ENCODE results near the gene GRAMD1C. TPM values are rescaled to one million over a fixed set of nuclear protein-coding genes. Genes with fewer than 3 reads are reported as not detected.
A peak's percentile ranks its signal among the peaks of the same experiment; 100 is the strongest.

The GRAMD1C gene
- total and polyA plus RNA-seq, 2 donors, result 0.76 to 8.6 TPM

GRCh38 chr3:113825090-113825489 is 13.5 kb upstream of the GRAMD1C start:
- DNase-seq (ENCODE audit: low read depth in 6 of 9, low spot score in 9 of 9), result no peak
- no peaks in the 10 kb centered on the region for H3K27me3 ChIP-seq (ENCODE audit: control insufficient read depth in 2 of 2, insufficient read depth in 1 of 2, low read length in 1 of 2)
- H3K4me3 ChIP-seq (ENCODE audit: low read length in 2 of 2), result no peak overlapping the region
- no peaks in the 10 kb centered on the region for H3K36me3 ChIP-seq (ENCODE audit: control insufficient read depth in 2 of 2, insufficient read depth in 2 of 2, low read length in 1 of 2)
- no peaks in the 10 kb centered on the region for H3K4me1 ChIP-seq (ENCODE audit: control insufficient read depth in 2 of 2, insufficient read depth in 2 of 2, low read length in 2 of 2)
- 94% methylated on average over 2 of the region's 2 CpGs for WGBS
- no peaks in the 10 kb centered on the region for H3K9me3 ChIP-seq (ENCODE audit: control insufficient read depth in 2 of 2, insufficient read depth in 1 of 2, low read length in 1 of 2)
- H3K27ac ChIP-seq (ENCODE audit: low read depth in 1 of 2, low read length in 1 of 2), result no peak overlapping the region

DNA sequence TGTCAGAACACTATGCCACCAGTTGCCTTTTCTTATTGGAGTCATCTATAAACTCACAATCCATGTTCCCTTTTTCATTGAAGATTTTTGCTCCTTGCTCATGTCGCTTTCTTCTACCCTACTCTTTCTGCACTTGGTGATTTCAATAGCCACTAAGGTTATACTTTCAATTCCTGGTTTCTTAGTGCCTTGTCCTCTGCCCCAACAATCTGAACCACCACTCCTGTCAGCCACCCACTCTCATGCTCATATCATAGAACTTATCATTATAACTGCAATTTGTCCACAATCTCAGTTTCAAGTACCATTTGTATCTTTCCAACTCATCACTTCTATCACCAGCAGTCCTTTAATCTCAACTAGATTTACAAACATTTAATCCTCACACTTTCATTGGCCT is 10.0 kb upstream of the GRAMD1C start:
- peaks cover 0 to 2% of the 10 kb centered on the region in 2 donors for H3K4me1 ChIP-seq (ENCODE audit: control insufficient read depth in 2 of 2, insufficient read depth in 2 of 2, low read length in 2 of 2)
- 95% methylated on average over 1 of the region's 1 CpG for WGBS

DNA sequence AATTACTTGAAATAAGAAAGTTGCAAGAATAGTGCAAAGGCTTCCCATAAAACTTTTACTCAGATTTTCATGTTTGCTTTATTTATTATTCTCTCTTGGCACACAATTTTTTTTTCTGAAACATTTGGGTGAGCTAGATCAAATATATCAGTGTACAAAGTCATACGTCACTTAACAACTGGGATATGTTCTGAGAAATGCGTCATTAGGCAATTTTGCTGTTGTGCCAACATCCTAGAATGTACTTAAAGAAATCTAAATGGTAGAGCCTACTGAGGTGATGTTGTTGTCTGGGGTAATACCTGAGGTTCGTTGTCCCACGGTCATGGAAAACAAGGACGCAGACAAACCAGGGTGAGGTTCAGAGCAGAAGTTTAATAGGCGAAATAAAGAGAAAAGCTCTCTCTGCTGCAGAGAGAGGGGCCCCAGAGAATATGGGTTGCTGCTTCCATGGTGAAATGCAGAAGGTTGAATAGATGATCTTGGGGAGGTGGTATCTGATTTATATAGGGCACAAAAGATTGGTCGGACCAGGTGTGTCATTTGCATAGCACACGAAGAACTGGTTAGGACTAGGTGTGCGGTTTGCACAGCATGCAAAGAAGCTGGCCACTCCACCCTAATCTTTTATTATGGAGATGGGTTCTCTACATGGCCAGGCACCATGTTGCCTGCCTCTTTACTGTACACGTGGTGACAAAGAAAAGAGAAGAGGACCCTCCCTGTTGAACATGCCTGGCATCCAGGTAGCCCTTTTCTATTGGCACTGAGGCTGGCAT is 8.8 kb upstream of the GRAMD1C start:
- WGBS, result 93% methylated on average over 10 of the region's 10 CpGs
- Histone ChIP-seq H3K27me3 (ENCODE audit: control insufficient read depth in 2 of 2, insufficient read depth in 1 of 2, low read length in 1 of 2) (no peaks in the 10 kb centered on the region), H3K36me3 (ENCODE audit: control insufficient read depth in 2 of 2, insufficient read depth in 2 of 2, low read length in 1 of 2) (no peaks in the 10 kb centered on the region), H3K9me3 (ENCODE audit: control insufficient read depth in 2 of 2, insufficient read depth in 1 of 2, low read length in 1 of 2) (no peaks in the 10 kb centered on the region), H3K4me3 (ENCODE audit: low read length in 2 of 2) (no peak overlapping the region), H3K27ac (ENCODE audit: low read depth in 1 of 2, low read length in 1 of 2) (no peak overlapping the region), H3K4me1 (ENCODE audit: control insufficient read depth in 2 of 2, insufficient read depth in 2 of 2, low read length in 2 of 2) (peaks cover 0 to 2% of the 10 kb centered on the region in 2 donors)
- no peak for DNase-seq (ENCODE audit: low read depth in 6 of 9, low spot score in 9 of 9)

More for the DNA sequence above, 10.0 kb upstream of the GRAMD1C start:
- no peaks in the 10 kb centered on the region for H3K9me3 ChIP-seq (ENCODE audit: control insufficient read depth in 2 of 2, insufficient read depth in 1 of 2, low read length in 1 of 2)
- H3K27ac ChIP-seq (ENCODE audit: low read depth in 1 of 2, low read length in 1 of 2), result no peak overlapping the region
- no peak for DNase-seq (ENCODE audit: low read depth in 6 of 9, low spot score in 9 of 9)
- H3K27me3 ChIP-seq (ENCODE audit: control insufficient read depth in 2 of 2, insufficient read depth in 1 of 2, low read length in 1 of 2), result no peaks in the 10 kb centered on the region
- no peak overlapping the region for H3K4me3 ChIP-seq (ENCODE audit: low read length in 2 of 2)
- no peaks in the 10 kb centered on the region for H3K36me3 ChIP-seq (ENCODE audit: control insufficient read depth in 2 of 2, insufficient read depth in 2 of 2, low read length in 1 of 2)

GRCh38 chr3:113831103-113831355 is 7.6 kb upstream of the GRAMD1C start:
- Histone ChIP-seq H3K36me3 (ENCODE audit: control insufficient read depth in 2 of 2, insufficient read depth in 2 of 2, low read length in 1 of 2) (no peaks in the 10 kb centered on the region), H3K9me3 (ENCODE audit: control insufficient read depth in 2 of 2, insufficient read depth in 1 of 2, low read length in 1 of 2) (no peaks in the 10 kb centered on the region), H3K27ac (ENCODE audit: low read depth in 1 of 2, low read length in 1 of 2) (no peak overlapping the region), H3K4me1 (ENCODE audit: control insufficient read depth in 2 of 2, insufficient read depth in 2 of 2, low read length in 2 of 2) (peaks cover 0 to 2% of the 10 kb centered on the region in 2 donors), H3K27me3 (ENCODE audit: control insufficient read depth in 2 of 2, insufficient read depth in 1 of 2, low read length in 1 of 2) (no peaks in the 10 kb centered on the region), H3K4me3 (ENCODE audit: low read length in 2 of 2) (no peak overlapping the region)
- WGBS, result 0% methylated on average over 1 of the region's 1 CpG
- no peak for DNase-seq (ENCODE audit: low read depth in 6 of 9, low spot score in 9 of 9)

- 87% methylated on average over 5 of the region's 5 CpGs for WGBS
- Histone ChIP-seq H3K4me1 (ENCODE audit: control insufficient read depth in 2 of 2, insufficient read depth in 2 of 2, low read length in 2 of 2) (peaks cover 0 to 2% of the 10 kb centered on the region in 2 donors), H3K36me3 (ENCODE audit: control insufficient read depth in 2 of 2, insufficient read depth in 2 of 2, low read length in 1 of 2) (no peaks in the 10 kb centered on the region), H3K27me3 (ENCODE audit: control insufficient read depth in 2 of 2, insufficient read depth in 1 of 2, low read length in 1 of 2) (no peaks in the 10 kb centered on the region), H3K27ac (ENCODE audit: low read depth in 1 of 2, low read length in 1 of 2) (no peak overlapping the region), H3K9me3 (ENCODE audit: control insufficient read depth in 2 of 2, insufficient read depth in 1 of 2, low read length in 1 of 2) (no peaks in the 10 kb centered on the region), H3K4me3 (ENCODE audit: low read length in 2 of 2) (no peak overlapping the region)
- DNase-seq (ENCODE audit: low read depth in 6 of 9, low spot score in 9 of 9), result peak in 1 of 9 donors; percentile 26
Measured at GRCh38 chr3:113832477-113833164, 6.0 kb upstream of the GRAMD1C start.

GRCh38 chr3:113834983-113835382 is 3.6 kb upstream of the GRAMD1C start:
- Histone ChIP-seq H3K9me3 (ENCODE audit: control insufficient read depth in 2 of 2, insufficient read depth in 1 of 2, low read length in 1 of 2) (no peaks in the 10 kb centered on the region), H3K27ac (ENCODE audit: low read depth in 1 of 2, low read length in 1 of 2) (no peak overlapping the region), H3K4me3 (ENCODE audit: low read length in 2 of 2) (no peak overlapping the region), H3K36me3 (ENCODE audit: control insufficient read depth in 2 of 2, insufficient read depth in 2 of 2, low read length in 1 of 2) (no peaks in the 10 kb centered on the region), H3K4me1 (ENCODE audit: control insufficient read depth in 2 of 2, insufficient read depth in 2 of 2, low read length in 2 of 2) (peaks cover 7% of the 10 kb centered on the region in 2 donors), H3K27me3 (ENCODE audit: control insufficient read depth in 2 of 2, insufficient read depth in 1 of 2, low read length in 1 of 2) (no peaks in the 10 kb centered on the region)
- DNase-seq (ENCODE audit: low read depth in 6 of 9, low spot score in 9 of 9), result no peak

GRCh38 chr3:113839551-113839950 is 963 bp downstream of the GRAMD1C start:
- no peak for DNase-seq (ENCODE audit: low read depth in 6 of 9, low spot score in 9 of 9)
- no peak overlapping the region for H3K4me3 ChIP-seq (ENCODE audit: low read length in 2 of 2)
- H3K27ac ChIP-seq (ENCODE audit: low read depth in 1 of 2, low read length in 1 of 2), result no peak overlapping the region
- H3K9me3 ChIP-seq (ENCODE audit: control insufficient read depth in 2 of 2, insufficient read depth in 1 of 2, low read length in 1 of 2), result no peaks in the 10 kb centered on the region
- H3K4me1 ChIP-seq (ENCODE audit: control insufficient read depth in 2 of 2, insufficient read depth in 2 of 2, low read length in 2 of 2), result peaks cover 5 to 7% of the 10 kb centered on the region in 2 donors
- 99% methylated on average over 2 of the region's 2 CpGs for WGBS
- H3K27me3 ChIP-seq (ENCODE audit: control insufficient read depth in 2 of 2, insufficient read depth in 1 of 2, low read length in 1 of 2), result no peaks in the 10 kb centered on the region
- no peaks in the 10 kb centered on the region for H3K36me3 ChIP-seq (ENCODE audit: control insufficient read depth in 2 of 2, insufficient read depth in 2 of 2, low read length in 1 of 2)

- Histone ChIP-seq H3K27me3 (ENCODE audit: control insufficient read depth in 2 of 2, insufficient read depth in 1 of 2, low read length in 1 of 2) (no peaks in the 10 kb centered on the region), H3K27ac (ENCODE audit: low read depth in 1 of 2, low read length in 1 of 2) (no peak overlapping the region), H3K36me3 (ENCODE audit: control insufficient read depth in 2 of 2, insufficient read depth in 2 of 2, low read length in 1 of 2) (no peaks in the 10 kb centered on the region), H3K4me3 (ENCODE audit: low read length in 2 of 2) (no peak overlapping the region), H3K9me3 (ENCODE audit: control insufficient read depth in 2 of 2, insufficient read depth in 1 of 2, low read length in 1 of 2) (no peaks in the 10 kb centered on the region), H3K4me1 (ENCODE audit: control insufficient read depth in 2 of 2, insufficient read depth in 2 of 2, low read length in 2 of 2) (no peaks in the 10 kb centered on the region)
- DNase-seq (ENCODE audit: low read depth in 6 of 9, low spot score in 9 of 9), result peak in 5 of 9 donors; percentile 7 to 49 (median 21)
- 70% methylated on average over 4 of the region's 4 CpGs for WGBS
Measured at GRCh38 chr3:113844622-113845222, 6.1 kb downstream of the GRAMD1C start.

GRCh38 chr3:113847247-113847646 is 8.7 kb downstream of the GRAMD1C start:
- no peaks in the 10 kb centered on the region for H3K27me3 ChIP-seq (ENCODE audit: control insufficient read depth in 2 of 2, insufficient read depth in 1 of 2, low read length in 1 of 2)
- no peaks in the 10 kb centered on the region for H3K36me3 ChIP-seq (ENCODE audit: control insufficient read depth in 2 of 2, insufficient read depth in 2 of 2, low read length in 1 of 2)
- DNase-seq (ENCODE audit: low read depth in 6 of 9, low spot score in 9 of 9), result no peak
- H3K4me1 ChIP-seq (ENCODE audit: control insufficient read depth in 2 of 2, insufficient read depth in 2 of 2, low read length in 2 of 2), result no peaks in the 10 kb centered on the region
- H3K27ac ChIP-seq (ENCODE audit: low read depth in 1 of 2, low read length in 1 of 2), result no peak overlapping the region
- no peak overlapping the region for H3K4me3 ChIP-seq (ENCODE audit: low read length in 2 of 2)
- no peaks in the 10 kb centered on the region for H3K9me3 ChIP-seq (ENCODE audit: control insufficient read depth in 2 of 2, insufficient read depth in 1 of 2, low read length in 1 of 2)
